ENCODE measurements around the gene PDK4. TPM values are rescaled to one million over a fixed set of nuclear protein-coding genes. Genes with fewer than 3 reads are reported as not detected.

Gene PDK4
- polyA plus RNA-seq, 6 donors from 2014 or later = 1.3 to 32.4 (median 2.5) TPM

GRCh38 chr7:95598511-95598910 lies 2.2 kb upstream of the PDK4 start:
- Mint-ChIP-seq H3K4me3 (peak overlapping the region in 1 of 8 donors; percentile 76), H3K27ac (no peak overlapping the region), H3K27me3 (no peaks in the 10 kb centered on the region), H3K4me1 (peaks cover 21 to 32% (median 22%) of the 10 kb centered on the region in 3 donors), H3K36me3 (peaks cover 0 to 8% of the 10 kb centered on the region in 2 donors), H3K9me3 (no peaks in the 10 kb centered on the region)
- no peak for DNase-seq
- ATAC-seq (ENCODE audit: low read depth in 2 of 2) = no peak

- Mint-ChIP-seq H3K27ac (peak overlapping the region; percentile 18 to 94 (median 86)), H3K36me3 (peaks cover 0 to 8% of the 10 kb centered on the region in 2 donors), H3K9me3 (no peaks in the 10 kb centered on the region), H3K27me3 (no peaks in the 10 kb centered on the region), H3K4me1 (peaks cover 17 to 38% (median 25%) of the 10 kb centered on the region in 3 donors), H3K4me3 (peak overlapping the region; percentile 88 to 99 (median 96))
- peak in 1 of 2 donors; percentile 15 for ATAC-seq (ENCODE audit: low read depth in 2 of 2)
- DNase-seq = no peak
Measured at GRCh38 chr7:95595746-95596197, 544 bp downstream of the PDK4 start.

- H3K27ac Mint-ChIP-seq = no peak overlapping the region
- no peak for ATAC-seq (ENCODE audit: low read depth in 2 of 2)
Measured at GRCh38 chr7:95594185-95594584, 2.1 kb downstream of the PDK4 start.

GRCh38 chr7:95593343-95593742 lies 3.0 kb downstream of the PDK4 start:
- H3K27me3 Mint-ChIP-seq = no peaks in the 10 kb centered on the region
- no peak for DNase-seq
- H3K4me1 Mint-ChIP-seq = peaks cover 20 to 45% (median 33%) of the 10 kb centered on the region in 3 donors
- no peaks in the 10 kb centered on the region for H3K9me3 Mint-ChIP-seq
- no peak overlapping the region for H3K4me3 Mint-ChIP-seq
- peaks cover 7 to 8% of the 10 kb centered on the region in 2 donors for H3K36me3 Mint-ChIP-seq
- no peak overlapping the region for H3K27ac Mint-ChIP-seq
- no peak for ATAC-seq (ENCODE audit: low read depth in 2 of 2)

More at GRCh38 chr7:95594185-95594584, 2.1 kb downstream of the PDK4 start:
- Mint-ChIP-seq H3K4me3 (no peak overlapping the region), H3K9me3 (no peaks in the 10 kb centered on the region), H3K27me3 (no peaks in the 10 kb centered on the region), H3K36me3 (peaks cover 3 to 8% of the 10 kb centered on the region in 2 donors), H3K4me1 (peaks cover 19 to 37% (median 28%) of the 10 kb centered on the region in 3 donors)
- DNase-seq = no peak

- no peaks in the 10 kb centered on the region for H3K27me3 Mint-ChIP-seq
- H3K4me3 Mint-ChIP-seq = no peak overlapping the region
- DNase-seq (no peak), ATAC-seq (ENCODE audit: low read depth in 2 of 2) (no peak)
- H3K9me3 Mint-ChIP-seq = no peaks in the 10 kb centered on the region
- H3K36me3 Mint-ChIP-seq = peaks cover 7 to 8% of the 10 kb centered on the region in 2 donors
- H3K27ac Mint-ChIP-seq = no peak overlapping the region
- peaks cover 17 to 45% (median 33%) of the 10 kb centered on the region in 3 donors for H3K4me1 Mint-ChIP-seq
Measured at GRCh38 chr7:95592570-95592969, 3.7 kb downstream of the PDK4 start.

GRCh38 chr7:95590387-95591248 lies 5.7 kb downstream of the PDK4 start:
- H3K27ac Mint-ChIP-seq = peak overlapping the region in 4 of 6 donors; percentile 22 to 91 (median 31)
- peaks cover 9 to 29% (median 17%) of the 10 kb centered on the region in 3 donors for H3K4me1 Mint-ChIP-seq
- H3K4me3 Mint-ChIP-seq = no peak overlapping the region

GRCh38 chr7:95589766-95590165 lies 6.5 kb downstream of the PDK4 start:
- no peak for DNase-seq
- Mint-ChIP-seq H3K36me3 (peaks cover 10 to 20% of the 10 kb centered on the region in 2 donors), H3K4me1 (peaks cover 4 to 20% (median 11%) of the 10 kb centered on the region in 3 donors), H3K27me3 (no peaks in the 10 kb centered on the region), H3K4me3 (no peak overlapping the region), H3K9me3 (no peaks in the 10 kb centered on the region), H3K27ac (peak overlapping the region in 1 of 6 donors; percentile 69)
- no peak for ATAC-seq (ENCODE audit: low read depth in 2 of 2)

More at GRCh38 chr7:95590387-95591248, 5.7 kb downstream of the PDK4 start:
- no peak for ATAC-seq (ENCODE audit: low read depth in 2 of 2)
- H3K9me3 Mint-ChIP-seq = no peaks in the 10 kb centered on the region
- H3K36me3 Mint-ChIP-seq = peaks cover 15 to 16% of the 10 kb centered on the region in 2 donors
- DNase-seq = no peak
- H3K27me3 Mint-ChIP-seq = no peaks in the 10 kb centered on the region

GRCh38 chr7:95589031-95589430 lies 7.3 kb downstream of the PDK4 start:
- no peak for ATAC-seq (ENCODE audit: low read depth in 2 of 2)

GRCh38 chr7:95586951-95587301 lies 9.4 kb downstream of the PDK4 start:
- Mint-ChIP-seq H3K27ac (peak overlapping the region in 1 of 6 donors; percentile 11), H3K4me1 (peaks cover 4 to 20% (median 11%) of the 10 kb centered on the region in 3 donors), H3K27me3 (no peaks in the 10 kb centered on the region), H3K4me3 (no peak overlapping the region), H3K9me3 (no peaks in the 10 kb centered on the region), H3K36me3 (peaks cover 18 to 30% of the 10 kb centered on the region in 2 donors)
- ATAC-seq (ENCODE audit: low read depth in 2 of 2) (no peak), DNase-seq (no peak)

More at GRCh38 chr7:95589031-95589430, 7.3 kb downstream of the PDK4 start:
- no peaks in the 10 kb centered on the region for H3K9me3 Mint-ChIP-seq
- H3K27me3 Mint-ChIP-seq = no peaks in the 10 kb centered on the region
- no peak overlapping the region for H3K4me3 Mint-ChIP-seq
- peaks cover 16 to 26% of the 10 kb centered on the region in 2 donors for H3K36me3 Mint-ChIP-seq
- DNase-seq = no peak
- peaks cover 4 to 20% (median 11%) of the 10 kb centered on the region in 3 donors for H3K4me1 Mint-ChIP-seq
- H3K27ac Mint-ChIP-seq = peak overlapping the region in 1 of 6 donors; percentile 18

GRCh38 chr7:95585426-95585789 lies 10.9 kb downstream of the PDK4 start:
- H3K27ac Mint-ChIP-seq = peak overlapping the region in 1 of 6 donors; percentile 74
- H3K4me1 Mint-ChIP-seq = peaks cover 4 to 12% (median 7%) of the 10 kb centered on the region in 3 donors

GRCh38 chr7:95584769-95585425 lies 11.4 kb downstream of the PDK4 start:
- Mint-ChIP-seq H3K4me1 (peaks cover 4 to 12% (median 7%) of the 10 kb centered on the region in 3 donors), H3K4me3 (no peak overlapping the region), H3K27me3 (no peaks in the 10 kb centered on the region), H3K27ac (no peak overlapping the region), H3K36me3 (peaks cover 18 to 30% of the 10 kb centered on the region in 2 donors), H3K9me3 (no peaks in the 10 kb centered on the region)
- DNase-seq = no peak
- ATAC-seq (ENCODE audit: low read depth in 2 of 2) = no peak

More at GRCh38 chr7:95585426-95585789, 10.9 kb downstream of the PDK4 start:
- ATAC-seq (ENCODE audit: low read depth in 2 of 2) = no peak
- Mint-ChIP-seq H3K9me3 (no peaks in the 10 kb centered on the region), H3K36me3 (peaks cover 18 to 30% of the 10 kb centered on the region in 2 donors), H3K4me3 (no peak overlapping the region), H3K27me3 (no peaks in the 10 kb centered on the region)
- no peak for DNase-seq

- ATAC-seq (ENCODE audit: low read depth in 2 of 2) (no peak), DNase-seq (no peak)
- H3K4me1 Mint-ChIP-seq = peaks cover under 1 to 7% (median 4%) of the 10 kb centered on the region in 3 donors
- no peak overlapping the region for H3K4me3 Mint-ChIP-seq
- H3K9me3 Mint-ChIP-seq = no peaks in the 10 kb centered on the region
- H3K36me3 Mint-ChIP-seq = peaks cover 18 to 26% of the 10 kb centered on the region in 2 donors
- peak overlapping the region in 1 of 6 donors; percentile 45 for H3K27ac Mint-ChIP-seq
- H3K27me3 Mint-ChIP-seq = no peaks in the 10 kb centered on the region
Measured at GRCh38 chr7:95583834-95584621, 12.3 kb downstream of the PDK4 start.
